Right kidney (tissue), 1 donor: Measurements from ENCODE around the gene IFIT1B.
"Not testable (repeated sequence)": the region's sequence is repeated elsewhere in the genome, so short reads cannot be mapped to it uniquely, and the experiment has no call there.

ENCODE experiments used
- DNase-seq: peaks from one replicate; pipeline ENCODE4 v3.0.0-alpha.2; 2016

IFIT1B gene

GRCh38 chr10:89412276-89412675, 34.4 kb downstream of the IFIT1B start:
- not testable (repeated sequence) for DNase-seq

GRCh38 chr10:89413398-89413912, 35.6 kb downstream of the IFIT1B start:
- no peak for DNase-seq

- DNase-seq: peak; percentile 98
Observed at GRCh38 chr10:89414146-89414878, 36.5 kb downstream of the IFIT1B start, which contains the start of gene IFIT5. IFIT5 (plus strand) TSS chr10:89414568; CDS start chr10:89414799, 231 bp downstream.

- DNase-seq: no peak
Observed at GRCh38 chr10:89414879-89415821, 37.3 kb downstream of the IFIT1B start.

- DNase-seq: no peak
Observed at GRCh38 chr10:89416465-89416864, 38.6 kb downstream of the IFIT1B start.

- no peak for DNase-seq
Observed at GRCh38 chr10:89419548-89419947, 41.7 kb downstream of the IFIT1B start.

GRCh38 chr10:89421018-89421476, 43.2 kb downstream of the IFIT1B start:
- no peak for DNase-seq

GRCh38 chr10:89425000-89425399, 47.1 kb downstream of the IFIT1B start:
- no peak for DNase-seq

- peak; percentile 47 for DNase-seq
Observed at GRCh38 chr10:89426230-89426868, 48.5 kb downstream of the IFIT1B start.

- DNase-seq: no peak
Observed at GRCh38 chr10:89427629-89428028, 49.8 kb downstream of the IFIT1B start.

- DNase-seq: no peak
Observed at GRCh38 chr10:89428877-89429276, 51.0 kb downstream of the IFIT1B start.

- DNase-seq: no peak
Observed at GRCh38 chr10:89431977-89432376, 54.1 kb downstream of the IFIT1B start.
